ENCODE results near the gene ACOD1.

Gene ACOD1

GRCh38 chr13:76971215-76971614 lies 22.9 kb downstream of the ACOD1 start:
- H3K79me2 ChIP-seq (ENCODE audit: low read length) = no peaks in the 10 kb centered on the region
- H3K4me1 ChIP-seq (ENCODE audit: low read length) = no peaks in the 10 kb centered on the region
- H3K9me3 ChIP-seq (ENCODE audit: insufficient read depth, low read length) = no peaks in the 10 kb centered on the region
- no peak overlapping the region for H3K27ac ChIP-seq (ENCODE audit: low read length)
- H3K4me2 ChIP-seq (ENCODE audit: low read length) = no peak overlapping the region
- 0 out of 2 replicates have a peak, but pooled peaks cover 3% of the 10 kb centered on the region for H3K27me3 ChIP-seq (ENCODE audit: low read depth, low read length)
- H4K20me1 ChIP-seq (ENCODE audit: insufficient read depth, low read length) = no peaks in the 10 kb centered on the region
- no peak overlapping the region for H2AFZ ChIP-seq (ENCODE audit: low read depth, low read length)
- H3K36me3 ChIP-seq (replicated peaks; ENCODE audit: low read depth, low read length) = no peaks in the 10 kb centered on the region
- no peak overlapping the region for H3K4me3 ChIP-seq (ENCODE audit: low read length)
- no peak overlapping the region for H3K9ac ChIP-seq (ENCODE audit: low read length)
- TF ChIP-seq EZH2phosphoT487 (IDR thresholded peaks at IDR 0.05; ENCODE audit: low read depth) = no peak
- TF ChIP-seq, protein P1, sequence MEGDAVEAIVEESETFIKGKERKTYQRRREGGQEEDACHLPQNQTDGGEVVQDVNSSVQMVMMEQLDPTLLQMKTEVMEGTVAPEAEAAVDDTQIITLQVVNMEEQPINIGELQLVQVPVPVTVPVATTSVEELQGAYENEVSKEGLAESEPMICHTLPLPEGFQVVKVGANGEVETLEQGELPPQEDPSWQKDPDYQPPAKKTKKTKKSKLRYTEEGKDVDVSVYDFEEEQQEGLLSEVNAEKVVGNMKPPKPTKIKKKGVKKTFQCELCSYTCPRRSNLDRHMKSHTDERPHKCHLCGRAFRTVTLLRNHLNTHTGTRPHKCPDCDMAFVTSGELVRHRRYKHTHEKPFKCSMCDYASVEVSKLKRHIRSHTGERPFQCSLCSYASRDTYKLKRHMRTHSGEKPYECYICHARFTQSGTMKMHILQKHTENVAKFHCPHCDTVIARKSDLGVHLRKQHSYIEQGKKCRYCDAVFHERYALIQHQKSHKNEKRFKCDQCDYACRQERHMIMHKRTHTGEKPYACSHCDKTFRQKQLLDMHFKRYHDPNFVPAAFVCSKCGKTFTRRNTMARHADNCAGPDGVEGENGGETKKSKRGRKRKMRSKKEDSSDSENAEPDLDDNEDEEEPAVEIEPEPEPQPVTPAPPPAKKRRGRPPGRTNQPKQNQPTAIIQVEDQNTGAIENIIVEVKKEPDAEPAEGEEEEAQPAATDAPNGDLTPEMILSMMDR (IDR thresholded peaks at IDR 0.05; ENCODE audit: low read depth, low read length) = no peak

GRCh38 chr13:76971851-76972829 lies 23.8 kb downstream of the ACOD1 start:
- H3K4me2 ChIP-seq (ENCODE audit: low read length) = no peak overlapping the region
- H4K20me1 ChIP-seq (ENCODE audit: insufficient read depth, low read length) = no peaks in the 10 kb centered on the region
- no peak overlapping the region for H2AFZ ChIP-seq (ENCODE audit: low read depth, low read length)
- no peaks in the 10 kb centered on the region for H3K36me3 ChIP-seq (replicated peaks; ENCODE audit: low read depth, low read length)
- no peak overlapping the region for H3K27ac ChIP-seq (ENCODE audit: low read length)
- no peaks in the 10 kb centered on the region for H3K4me1 ChIP-seq (ENCODE audit: low read length)
- H3K9me3 ChIP-seq (ENCODE audit: insufficient read depth, low read length) = no peaks in the 10 kb centered on the region
- H3K9ac ChIP-seq (ENCODE audit: low read length) = no peak overlapping the region
- no peak overlapping the region for H3K4me3 ChIP-seq (ENCODE audit: low read length)
- H3K27me3 ChIP-seq (ENCODE audit: low read depth, low read length) = 0 out of 2 replicates have a peak, but pooled peaks cover 3% of the 10 kb centered on the region
- H3K79me2 ChIP-seq (ENCODE audit: low read length) = no peaks in the 10 kb centered on the region
- TF ChIP-seq EZH2phosphoT487 (IDR thresholded peaks at IDR 0.05; ENCODE audit: low read depth) = no peak
- TF ChIP-seq, protein P1 (IDR thresholded peaks at IDR 0.05; ENCODE audit: low read depth, low read length) = no peak

DNA sequence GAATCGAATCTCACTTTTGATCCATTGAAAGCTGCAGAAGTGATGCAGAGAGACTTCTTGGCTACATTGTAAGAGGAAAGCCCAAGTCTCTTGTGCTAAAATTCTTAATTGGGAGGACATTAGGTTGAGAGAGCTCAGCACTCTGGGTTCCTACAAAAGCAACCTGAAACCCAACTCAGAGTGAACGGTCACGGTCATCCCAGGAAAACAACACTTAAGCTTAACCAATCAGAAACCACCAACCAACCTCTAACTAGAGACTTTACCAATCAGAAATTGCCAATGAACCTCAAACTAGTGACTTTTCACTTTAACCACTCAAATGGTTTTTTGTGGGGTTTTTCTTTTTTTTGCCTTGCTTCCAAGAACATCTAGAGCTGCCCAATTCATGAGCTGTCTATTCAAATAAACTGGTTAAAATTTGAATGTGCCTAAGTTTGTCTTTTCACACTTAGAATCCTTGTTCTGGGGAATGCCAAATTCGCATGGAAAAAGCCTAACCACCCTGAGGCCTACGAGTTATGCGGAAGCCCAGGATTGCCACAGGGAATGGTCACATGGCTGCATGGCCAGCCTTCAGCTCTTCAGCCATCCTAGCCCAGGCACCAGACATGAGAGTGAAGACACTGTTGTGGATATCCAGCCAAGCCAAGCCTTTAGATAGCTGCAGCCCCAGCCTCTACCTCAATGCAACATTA lies 25.8 kb downstream of the ACOD1 start:
- H3K27ac ChIP-seq (ENCODE audit: low read length) = no peak overlapping the region
- no peak overlapping the region for H3K4me2 ChIP-seq (ENCODE audit: low read length)
- no peaks in the 10 kb centered on the region for H4K20me1 ChIP-seq (ENCODE audit: insufficient read depth, low read length)
- H3K4me1 ChIP-seq (ENCODE audit: low read length) = no peaks in the 10 kb centered on the region
- H2AFZ ChIP-seq (ENCODE audit: low read depth, low read length) = no peak overlapping the region
- no peak overlapping the region for H3K9ac ChIP-seq (ENCODE audit: low read length)
- no peaks in the 10 kb centered on the region for H3K9me3 ChIP-seq (ENCODE audit: insufficient read depth, low read length)
- peaks cover 14% of the 10 kb centered on the region; the same call in 1 of the 2 replicates for H3K27me3 ChIP-seq (ENCODE audit: low read depth, low read length)
- H3K36me3 ChIP-seq (replicated peaks; ENCODE audit: low read depth, low read length) = no peaks in the 10 kb centered on the region
- H3K4me3 ChIP-seq (ENCODE audit: low read length) = no peak overlapping the region
- TF ChIP-seq, protein P1 (IDR thresholded peaks at IDR 0.05; ENCODE audit: low read depth, low read length) = no peak
- no peak for TF ChIP-seq EZH2phosphoT487 (IDR thresholded peaks at IDR 0.05; ENCODE audit: low read depth)
- H3K79me2 ChIP-seq (ENCODE audit: low read length) = no peaks in the 10 kb centered on the region

DNA sequence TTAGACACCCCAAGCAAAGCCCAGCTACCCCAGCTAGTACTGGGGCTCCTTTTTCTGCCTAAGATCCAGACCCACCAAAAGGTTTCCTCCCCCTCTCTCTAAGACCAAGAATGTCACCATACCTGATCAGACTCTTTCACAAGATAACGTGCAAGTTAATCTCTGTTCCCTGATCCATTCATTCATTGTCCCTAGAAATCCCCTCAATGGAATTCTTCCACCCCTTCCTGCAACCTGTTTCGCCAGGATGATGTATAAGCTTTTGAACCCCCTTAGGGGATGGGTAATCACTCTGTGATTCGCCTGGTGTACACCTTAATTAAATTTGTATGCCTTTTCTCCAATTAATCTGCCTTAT lies 26.3 kb downstream of the ACOD1 start:
- H2AFZ ChIP-seq (ENCODE audit: low read depth, low read length) = no peak overlapping the region
- H3K27ac ChIP-seq (ENCODE audit: low read length) = no peak overlapping the region
- H3K36me3 ChIP-seq (replicated peaks; ENCODE audit: low read depth, low read length) = no peaks in the 10 kb centered on the region
- H3K9ac ChIP-seq (ENCODE audit: low read length) = no peak overlapping the region
- no peaks in the 10 kb centered on the region for H3K79me2 ChIP-seq (ENCODE audit: low read length)
- no peaks in the 10 kb centered on the region for H3K4me1 ChIP-seq (ENCODE audit: low read length)
- TF ChIP-seq, protein P1 (IDR thresholded peaks at IDR 0.05; ENCODE audit: low read depth, low read length) = no peak
- no peak for TF ChIP-seq EZH2phosphoT487 (IDR thresholded peaks at IDR 0.05; ENCODE audit: low read depth)
- no peaks in the 10 kb centered on the region for H3K9me3 ChIP-seq (ENCODE audit: insufficient read depth, low read length)
- H4K20me1 ChIP-seq (ENCODE audit: insufficient read depth, low read length) = no peaks in the 10 kb centered on the region
- H3K27me3 ChIP-seq (ENCODE audit: low read depth, low read length) = peaks cover 13% of the 10 kb centered on the region; the same call in 1 of the 2 replicates
- no peak overlapping the region for H3K4me2 ChIP-seq (ENCODE audit: low read length)
- no peak overlapping the region for H3K4me3 ChIP-seq (ENCODE audit: low read length)
